ENCODE measurements around the gene NRTN. TPM values are rescaled to one million over a fixed set of nuclear protein-coding genes. Genes with fewer than 3 reads are reported as not detected.

The NRTN gene
- total and polyA plus RNA-seq, 4 donors = 1.3 to 5.3 (median 3.5) TPM

- DNase-seq (ENCODE audit: low spot score) = no peak
- Histone ChIP-seq H3K4me3 (ENCODE audit: low read depth in 1 of 3, low read length in 3 of 3) (no peak overlapping the region), H3K4me1 (ENCODE audit: control insufficient read depth in 4 of 4, insufficient read depth in 4 of 4, low read length in 3 of 4) (peaks cover 3 to 22% (median 11%) of the 10 kb centered on the region in 4 donors), H3K27me3 (ENCODE audit: control insufficient read depth in 4 of 4, insufficient read depth in 4 of 4, low read length in 3 of 4) (no peaks in the 10 kb centered on the region), H3K36me3 (ENCODE audit: control insufficient read depth in 4 of 4, insufficient read depth in 3 of 4, low read depth in 1 of 4, low read length in 3 of 4) (no peaks in the 10 kb centered on the region), H3K9me3 (ENCODE audit: control insufficient read depth in 4 of 4, low read length in 3 of 4) (no peaks in the 10 kb centered on the region), H3K9ac (ENCODE audit: low read depth in 1 of 2, low read length in 2 of 2) (no peak overlapping the region), H3K27ac (ENCODE audit: low read depth in 1 of 2, low read length in 2 of 2) (no peak overlapping the region)
- 62% methylated on average over 8 of the region's 8 CpGs for WGBS
- no peak for TF ChIP-seq ATF3 (IDR thresholded peaks at IDR 0.05)
- no peak for TF ChIP-seq GABPA (IDR thresholded peaks at IDR 0.05 in 1 of 2, conservative IDR thresholded peaks at IDR 0.05 in 1 of 2)
- no peak for TF ChIP-seq YY1 (IDR thresholded peaks at IDR 0.05)
- TF ChIP-seq NR2F2 (IDR thresholded peaks at IDR 0.05) = no peak
- no peak for TF ChIP-seq HNF4G (IDR thresholded peaks at IDR 0.05)
- no peak for TF ChIP-seq FOXA2 (IDR thresholded peaks at IDR 0.05)
These were observed 16.8 kb downstream of the NRTN start for GRCh38 chr19:5821521-5822180.

GRCh38 chr19:5822181-5822844, 17.4 kb downstream of the NRTN start:
- H3K9ac ChIP-seq (ENCODE audit: low read depth in 1 of 2, low read length in 2 of 2) = no peak overlapping the region
- no peak overlapping the region for H3K27ac ChIP-seq (ENCODE audit: low read depth in 1 of 2, low read length in 2 of 2)
- no peak overlapping the region for H3K4me3 ChIP-seq (ENCODE audit: low read depth in 1 of 3, low read length in 3 of 3)
- H3K9me3 ChIP-seq (ENCODE audit: control insufficient read depth in 4 of 4, low read length in 3 of 4) = no peaks in the 10 kb centered on the region
- 28% methylated on average over 30 of the region's 30 CpGs for WGBS
- H3K4me1 ChIP-seq (ENCODE audit: control insufficient read depth in 4 of 4, insufficient read depth in 4 of 4, low read length in 3 of 4) = peaks cover 8 to 28% (median 16%) of the 10 kb centered on the region in 4 donors
- TF ChIP-seq FOXA2 (IDR thresholded peaks at IDR 0.05) (no peak), RAD21 (IDR thresholded peaks at IDR 0.05) (peak in 1 of 2 donors; percentile 6)
- no peaks in the 10 kb centered on the region for H3K27me3 ChIP-seq (ENCODE audit: control insufficient read depth in 4 of 4, insufficient read depth in 4 of 4, low read length in 3 of 4)
- no peaks in the 10 kb centered on the region for H3K36me3 ChIP-seq (ENCODE audit: control insufficient read depth in 4 of 4, insufficient read depth in 3 of 4, low read depth in 1 of 4, low read length in 3 of 4)
- peak; percentile 53 for DNase-seq (ENCODE audit: low spot score)

GRCh38 chr19:5823579-5824281, 18.9 kb downstream of the NRTN start:
- no peak overlapping the region for H3K27ac ChIP-seq (ENCODE audit: low read depth in 1 of 2, low read length in 2 of 2)
- no peaks in the 10 kb centered on the region for H3K36me3 ChIP-seq (ENCODE audit: control insufficient read depth in 4 of 4, insufficient read depth in 3 of 4, low read depth in 1 of 4, low read length in 3 of 4)
- 62% methylated on average over 30 of the region's 30 CpGs for WGBS
- H3K9me3 ChIP-seq (ENCODE audit: control insufficient read depth in 4 of 4, low read length in 3 of 4) = no peaks in the 10 kb centered on the region
- no peak for DNase-seq (ENCODE audit: low spot score)
- no peak overlapping the region for H3K9ac ChIP-seq (ENCODE audit: low read depth in 1 of 2, low read length in 2 of 2)
- peaks cover 9 to 35% (median 20%) of the 10 kb centered on the region in 4 donors for H3K4me1 ChIP-seq (ENCODE audit: control insufficient read depth in 4 of 4, insufficient read depth in 4 of 4, low read length in 3 of 4)
- no peak overlapping the region for H3K4me3 ChIP-seq (ENCODE audit: low read depth in 1 of 3, low read length in 3 of 3)
- no peaks in the 10 kb centered on the region for H3K27me3 ChIP-seq (ENCODE audit: control insufficient read depth in 4 of 4, insufficient read depth in 4 of 4, low read length in 3 of 4)
- TF ChIP-seq SP1 (IDR thresholded peaks at IDR 0.05) = no peak
- no peak for TF ChIP-seq JUND (IDR thresholded peaks at IDR 0.05)
- peak in 1 of 2 donors; percentile 4 for TF ChIP-seq HNF4A (conservative IDR thresholded peaks at IDR 0.05)
- peak; percentile 28 for TF ChIP-seq CTCF (IDR thresholded peaks at IDR 0.05; ENCODE audit: low read depth, low read length, missing input control)
- peak; percentile 67 to 71 for TF ChIP-seq RAD21 (IDR thresholded peaks at IDR 0.05)

Measured in liver (tissue), 9 donors.